Measurements from ENCODE around the gene PARP9.

The PARP9 gene

DNA sequence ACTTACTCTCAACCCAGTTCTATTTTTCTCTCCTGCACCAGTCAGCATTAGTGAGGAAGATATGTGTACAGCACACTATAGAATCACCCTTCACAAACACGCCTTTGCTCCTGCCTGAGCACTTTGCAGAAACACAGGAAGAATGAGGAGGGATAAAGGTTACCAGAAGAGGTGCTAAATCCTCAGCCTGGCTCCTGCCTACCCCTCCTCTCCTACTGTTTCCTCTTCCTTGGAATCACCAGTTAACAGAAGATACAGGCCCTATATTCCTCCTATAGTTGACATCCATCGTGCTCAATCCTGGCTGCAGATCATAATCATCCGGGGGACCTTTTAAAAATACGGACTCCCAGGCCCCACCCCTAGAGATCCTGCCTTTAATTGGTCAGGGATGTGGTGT lies 42.2 kb upstream of the PARP9 start:
- TF ChIP-seq POLR2AphosphoS5 (IDR thresholded peaks at IDR 0.05; ENCODE audit: low read depth, low read length), result no peak
- no peak for TF ChIP-seq SIN3A (IDR thresholded peaks at IDR 0.05; ENCODE audit: borderline replicate concordance, insufficient read depth, low read length)
- TF ChIP-seq TAF1 (IDR thresholded peaks at IDR 0.05; ENCODE audit: borderline replicate concordance, insufficient read depth, low read length), result no peak
- no peak for TF ChIP-seq FOXP2 (optimal IDR thresholded peaks at IDR 0.05; ENCODE audit: borderline replicate concordance, extremely low read depth, extremely low read length, insufficient read depth)
- TF ChIP-seq, protein P1, sequence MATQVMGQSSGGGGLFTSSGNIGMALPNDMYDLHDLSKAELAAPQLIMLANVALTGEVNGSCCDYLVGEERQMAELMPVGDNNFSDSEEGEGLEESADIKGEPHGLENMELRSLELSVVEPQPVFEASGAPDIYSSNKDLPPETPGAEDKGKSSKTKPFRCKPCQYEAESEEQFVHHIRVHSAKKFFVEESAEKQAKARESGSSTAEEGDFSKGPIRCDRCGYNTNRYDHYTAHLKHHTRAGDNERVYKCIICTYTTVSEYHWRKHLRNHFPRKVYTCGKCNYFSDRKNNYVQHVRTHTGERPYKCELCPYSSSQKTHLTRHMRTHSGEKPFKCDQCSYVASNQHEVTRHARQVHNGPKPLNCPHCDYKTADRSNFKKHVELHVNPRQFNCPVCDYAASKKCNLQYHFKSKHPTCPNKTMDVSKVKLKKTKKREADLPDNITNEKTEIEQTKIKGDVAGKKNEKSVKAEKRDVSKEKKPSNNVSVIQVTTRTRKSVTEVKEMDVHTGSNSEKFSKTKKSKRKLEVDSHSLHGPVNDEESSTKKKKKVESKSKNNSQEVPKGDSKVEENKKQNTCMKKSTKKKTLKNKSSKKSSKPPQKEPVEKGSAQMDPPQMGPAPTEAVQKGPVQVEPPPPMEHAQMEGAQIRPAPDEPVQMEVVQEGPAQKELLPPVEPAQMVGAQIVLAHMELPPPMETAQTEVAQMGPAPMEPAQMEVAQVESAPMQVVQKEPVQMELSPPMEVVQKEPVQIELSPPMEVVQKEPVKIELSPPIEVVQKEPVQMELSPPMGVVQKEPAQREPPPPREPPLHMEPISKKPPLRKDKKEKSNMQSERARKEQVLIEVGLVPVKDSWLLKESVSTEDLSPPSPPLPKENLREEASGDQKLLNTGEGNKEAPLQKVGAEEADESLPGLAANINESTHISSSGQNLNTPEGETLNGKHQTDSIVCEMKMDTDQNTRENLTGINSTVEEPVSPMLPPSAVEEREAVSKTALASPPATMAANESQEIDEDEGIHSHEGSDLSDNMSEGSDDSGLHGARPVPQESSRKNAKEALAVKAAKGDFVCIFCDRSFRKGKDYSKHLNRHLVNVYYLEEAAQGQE (IDR thresholded peaks at IDR 0.05; ENCODE audit: insufficient read depth in 1 of 2, low read depth in 2 of 2, low read length in 2 of 2), result no peak

- TF ChIP-seq TAF1 (IDR thresholded peaks at IDR 0.05; ENCODE audit: borderline replicate concordance, insufficient read depth, low read length) (no peak), FOXP2 (optimal IDR thresholded peaks at IDR 0.05; ENCODE audit: borderline replicate concordance, extremely low read depth, extremely low read length, insufficient read depth) (no peak), POLR2AphosphoS5 (IDR thresholded peaks at IDR 0.05; ENCODE audit: low read depth, low read length) (no peak), SIN3A (IDR thresholded peaks at IDR 0.05; ENCODE audit: borderline replicate concordance, insufficient read depth, low read length) (no peak)
- TF ChIP-seq, protein P1 (IDR thresholded peaks at IDR 0.05; ENCODE audit: insufficient read depth in 1 of 2, low read depth in 2 of 2, low read length in 2 of 2), result no peak
These were observed 39.0 kb upstream of the PARP9 start for GRCh38 chr3:122603056-122603455.

DNA sequence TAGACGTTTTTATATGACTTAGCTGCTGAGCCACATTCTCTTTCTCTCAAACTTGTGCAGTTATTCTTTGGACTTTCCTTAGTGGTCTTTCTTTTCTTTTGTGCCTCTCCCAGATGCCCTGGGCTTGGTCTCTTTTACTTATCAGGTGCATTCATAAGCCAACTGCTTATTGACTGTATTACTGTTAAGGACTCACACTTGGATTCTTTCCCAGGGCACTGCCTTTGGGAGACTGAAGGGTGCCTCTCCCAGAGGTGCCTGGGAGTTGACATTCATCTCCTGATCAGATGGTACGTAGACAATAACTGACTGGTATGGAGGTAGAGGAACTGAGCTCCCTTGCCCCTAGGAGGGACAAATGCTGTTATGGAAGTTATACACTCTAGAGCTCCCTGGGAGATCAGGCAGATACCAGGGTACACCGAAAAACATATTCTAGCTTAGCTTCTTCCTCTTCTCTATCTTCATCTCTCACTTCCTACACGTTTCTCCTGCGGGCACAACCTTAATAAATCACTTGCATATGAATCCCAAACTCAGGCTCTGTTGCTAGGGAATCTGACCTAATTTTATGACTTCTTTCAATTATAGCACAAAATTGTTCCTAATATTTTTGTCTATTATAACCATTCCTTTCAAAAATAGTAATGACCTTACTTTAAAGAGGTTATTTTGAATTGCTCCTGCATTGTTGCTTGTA lies 38.1 kb upstream of the PARP9 start:
- TF ChIP-seq FOXP2 (optimal IDR thresholded peaks at IDR 0.05; ENCODE audit: borderline replicate concordance, extremely low read depth, extremely low read length, insufficient read depth), result no peak
- no peak for TF ChIP-seq POLR2AphosphoS5 (IDR thresholded peaks at IDR 0.05; ENCODE audit: low read depth, low read length)
- TF ChIP-seq, protein P1 (IDR thresholded peaks at IDR 0.05; ENCODE audit: insufficient read depth in 1 of 2, low read depth in 2 of 2, low read length in 2 of 2), result no peak
- TF ChIP-seq SIN3A (IDR thresholded peaks at IDR 0.05; ENCODE audit: borderline replicate concordance, insufficient read depth, low read length), result no peak
- TF ChIP-seq TAF1 (IDR thresholded peaks at IDR 0.05; ENCODE audit: borderline replicate concordance, insufficient read depth, low read length), result no peak

- TF ChIP-seq TAF1 (IDR thresholded peaks at IDR 0.05; ENCODE audit: borderline replicate concordance, insufficient read depth, low read length) (no peak), SIN3A (IDR thresholded peaks at IDR 0.05; ENCODE audit: borderline replicate concordance, insufficient read depth, low read length) (no peak), FOXP2 (optimal IDR thresholded peaks at IDR 0.05; ENCODE audit: borderline replicate concordance, extremely low read depth, extremely low read length, insufficient read depth) (no peak), POLR2AphosphoS5 (IDR thresholded peaks at IDR 0.05; ENCODE audit: low read depth, low read length) (no peak)
- TF ChIP-seq, protein P1 (IDR thresholded peaks at IDR 0.05; ENCODE audit: insufficient read depth in 1 of 2, low read depth in 2 of 2, low read length in 2 of 2), result no peak
These were observed 34.5 kb upstream of the PARP9 start for GRCh38 chr3:122598556-122598955.
